A673 (cell line): Measurements from ENCODE around the gene POF1B. TPM values are rescaled to one million over a fixed set of nuclear protein-coding genes. Genes with fewer than 3 reads are reported as not detected.

Experiments
- Bru-seq: library from RNA; stranded (reverse); fragments of 400-500 nt; gene quantifications from one replicate; lab custom pipeline; 2021; lab: Mats Ljungman, UMichigan
- BruChase-seq, 2 experiments: library from RNA; stranded (reverse); fragments of 400-500 nt; gene quantifications; one replicate each; lab custom pipeline; 2021; lab: Mats Ljungman, UMichigan
- BruUV-seq: library from RNA; stranded (reverse); fragments of 400-500 nt; replicated peaks from 2 replicates; lab custom pipeline; 2021; lab: Mats Ljungman, UMichigan
- CTCF ChIA-PET: fragments of 300-600 bp; sonication (Branson Sonifier 250); formaldehyde crosslinking; loops from one replicate; lab custom pipeline; 2022; ENCODE audit warnings: antibody characterized with exemption; lab: Charles Lee
- POLR2A ChIA-PET: fragments of 300-600 bp; sonication (Branson Sonifier 250); formaldehyde crosslinking; loops from one replicate; lab custom pipeline; 2022; ENCODE audit warnings: antibody characterized with exemption; ENCODE audit not compliant: low non-redundant PET; lab: Charles Lee
- DNase-seq: peaks from one replicate; pipeline ENCODE4 v3.0.0-alpha.2; 2015; ENCODE audit warnings: low spot score
- H3K27ac ChIP-seq: fragments of 200-600 bp; sonication (generic); 2 replicates; pipeline ENCODE4 v1.5.1; 2016; ENCODE audit warnings: mixed run types, low read depth, mild to moderate bottlenecking, mixed read lengths, antibody characterized with exemption, low read length; ENCODE audit not compliant: poor library complexity, severe bottlenecking
- H3K27me3 ChIP-seq: fragments of 200-600 bp; sonication (generic); replicated peaks from 2 replicates; pipeline ENCODE4 v1.6.1; 2017; ENCODE audit warnings: mixed run types, low read depth, mild to moderate bottlenecking, mixed read lengths, antibody characterized with exemption, low read length; ENCODE audit not compliant: insufficient read depth, poor library complexity
- H3K36me3 ChIP-seq: fragments of 200-600 bp; sonication (generic); 2 replicates; pipeline ENCODE4 v1.6.1; 2016; ENCODE audit warnings: mixed run types, mild to moderate bottlenecking, mixed read lengths, antibody characterized with exemption, low read length; ENCODE audit not compliant: insufficient read depth, poor library complexity, severe bottlenecking
- H3K4me1 ChIP-seq: fragments of 200-600 bp; sonication (generic); 2 replicates; pipeline ENCODE4 v1.6.1; 2017; ENCODE audit warnings: mixed run types, mild to moderate bottlenecking, mixed read lengths, antibody characterized with exemption, low read length; ENCODE audit not compliant: insufficient read depth, poor library complexity, severe bottlenecking
- H3K4me3 ChIP-seq: fragments of 200-600 bp; sonication (generic); 2 replicates; pipeline ENCODE4 v1.5.1; 2016; ENCODE audit warnings: low read depth, mixed run types, mild to moderate bottlenecking, mixed read lengths, low read length; ENCODE audit not compliant: poor library complexity, severe bottlenecking
- H3K9me3 ChIP-seq: fragments of 200-600 bp; sonication (generic); 2 replicates; pipeline ENCODE4 v1.6.1; 2016; ENCODE audit warnings: mixed run types, low read depth, mild to moderate bottlenecking, mixed read lengths, antibody characterized with exemption, low read length; ENCODE audit not compliant: poor library complexity, severe bottlenecking
- EZH2 ChIP-seq: fragments of 200-600 bp; sonication (generic); IDR thresholded peaks from 2 replicates; pipeline ENCODE4 v1.6.1; 2017; ENCODE audit warnings: borderline replicate concordance, low read depth, mild to moderate bottlenecking, mixed read lengths, antibody characterized with exemption, low read length; ENCODE audit not compliant: poor library complexity, severe bottlenecking
- intact Hi-C: fragments of 100-400 bp; cut with micrococcal nuclease; formaldehyde crosslinking; loops from one replicate; pipeline ENCODE4 v1.10.0; 2022; ENCODE audit not compliant: unreplicated experiment
- long read RNA-seq: library from polyadenylated mRNA; stranded (forward); transcript quantifications from one replicate; pipeline ENCODE4 v2.0.0, GENCODE V29; 2022
- total RNA-seq: library from RNA; stranded (reverse); gene quantifications from 2 replicates; pipeline ENCODE4 v1.2.3, GENCODE V29; 2021
- TF ChIP-seq, protein P1 (sequence below): fragments of 300-800, 200-600 bp; sonication (generic); conservative IDR thresholded peaks from 2 replicates; pipeline ENCODE4 v1.5.1; 2017; ENCODE audit warnings: low read depth, mild to moderate bottlenecking, antibody characterized with exemption, low read length, moderate library complexity, mixed read lengths

Gene POF1B, protein sequence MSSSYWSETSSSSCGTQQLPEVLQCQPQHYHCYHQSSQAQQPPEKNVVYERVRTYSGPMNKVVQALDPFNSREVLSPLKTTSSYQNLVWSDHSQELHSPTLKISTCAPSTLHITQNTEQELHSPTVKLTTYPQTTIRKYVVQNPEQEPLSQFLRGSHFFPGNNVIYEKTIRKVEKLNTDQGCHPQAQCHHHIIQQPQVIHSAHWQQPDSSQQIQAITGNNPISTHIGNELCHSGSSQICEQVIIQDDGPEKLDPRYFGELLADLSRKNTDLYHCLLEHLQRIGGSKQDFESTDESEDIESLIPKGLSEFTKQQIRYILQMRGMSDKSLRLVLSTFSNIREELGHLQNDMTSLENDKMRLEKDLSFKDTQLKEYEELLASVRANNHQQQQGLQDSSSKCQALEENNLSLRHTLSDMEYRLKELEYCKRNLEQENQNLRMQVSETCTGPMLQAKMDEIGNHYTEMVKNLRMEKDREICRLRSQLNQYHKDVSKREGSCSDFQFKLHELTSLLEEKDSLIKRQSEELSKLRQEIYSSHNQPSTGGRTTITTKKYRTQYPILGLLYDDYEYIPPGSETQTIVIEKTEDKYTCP
- total RNA-seq (not detected in 2 replicates), Bru-seq, nascent RNA (percentile 1 among the genes with signal in this experiment), BruChase-seq, experiment 1, labeled RNA remaining after a 2-hour chase (percentile 3 among the genes with signal in this experiment), BruChase-seq, experiment 2, labeled RNA remaining after a 6-hour chase (percentile 4 among the genes with signal in this experiment)
- long read RNA-seq: 0 reads

DNA sequence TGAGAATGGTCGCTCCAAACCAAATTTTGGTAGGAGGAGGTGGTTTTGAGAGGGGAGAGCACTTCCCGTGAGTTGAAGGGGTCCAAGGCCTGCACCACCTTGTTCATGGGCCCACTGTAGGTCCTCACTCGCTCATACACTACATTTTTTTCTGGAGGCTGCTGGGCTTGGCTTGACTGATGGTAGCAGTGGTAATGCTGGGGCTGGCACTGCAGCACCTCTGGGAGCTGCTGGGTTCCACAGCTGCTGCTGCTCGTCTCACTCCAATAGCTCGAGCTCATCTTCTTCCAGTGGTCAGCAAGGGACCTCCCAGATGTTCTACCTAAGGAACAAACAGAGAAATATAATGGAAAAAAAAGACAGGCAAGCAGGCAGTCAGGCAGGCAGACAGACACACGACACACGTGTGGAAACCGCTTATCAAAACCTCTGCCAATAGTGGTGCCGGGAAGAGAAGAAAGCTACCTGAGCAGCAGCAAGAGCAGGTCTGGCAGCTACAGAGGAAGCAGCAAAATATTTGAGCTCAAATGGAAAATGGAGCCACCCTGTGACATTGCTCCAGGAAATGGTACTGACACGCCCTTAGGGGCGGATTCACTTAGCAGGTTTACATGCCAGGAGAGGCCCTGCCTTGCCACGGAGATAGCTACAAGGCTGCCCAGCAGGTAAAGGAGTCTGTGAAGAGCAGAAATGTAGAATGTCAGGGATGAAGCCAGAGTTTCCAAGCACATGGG, at the start of gene POF1B:
Gene POF1B, minus strand, starts transcription at position 492 of the 734 bp plus-strand sequence. Its CDS starts 211 bp downstream, at position 281.
- no peak within 1 kb of the TSS for H3K27ac ChIP-seq
- ChIA-PET CTCF (no interaction called here), POLR2A (no interaction called here)
- H3K4me1 ChIP-seq: no peaks in the 10 kb centered on the region
- H3K27me3 ChIP-seq: no peaks in the 10 kb centered on the region
- intact Hi-C loops: no loop called here
- no peak for TF ChIP-seq EZH2
- TF ChIP-seq, protein P1, sequence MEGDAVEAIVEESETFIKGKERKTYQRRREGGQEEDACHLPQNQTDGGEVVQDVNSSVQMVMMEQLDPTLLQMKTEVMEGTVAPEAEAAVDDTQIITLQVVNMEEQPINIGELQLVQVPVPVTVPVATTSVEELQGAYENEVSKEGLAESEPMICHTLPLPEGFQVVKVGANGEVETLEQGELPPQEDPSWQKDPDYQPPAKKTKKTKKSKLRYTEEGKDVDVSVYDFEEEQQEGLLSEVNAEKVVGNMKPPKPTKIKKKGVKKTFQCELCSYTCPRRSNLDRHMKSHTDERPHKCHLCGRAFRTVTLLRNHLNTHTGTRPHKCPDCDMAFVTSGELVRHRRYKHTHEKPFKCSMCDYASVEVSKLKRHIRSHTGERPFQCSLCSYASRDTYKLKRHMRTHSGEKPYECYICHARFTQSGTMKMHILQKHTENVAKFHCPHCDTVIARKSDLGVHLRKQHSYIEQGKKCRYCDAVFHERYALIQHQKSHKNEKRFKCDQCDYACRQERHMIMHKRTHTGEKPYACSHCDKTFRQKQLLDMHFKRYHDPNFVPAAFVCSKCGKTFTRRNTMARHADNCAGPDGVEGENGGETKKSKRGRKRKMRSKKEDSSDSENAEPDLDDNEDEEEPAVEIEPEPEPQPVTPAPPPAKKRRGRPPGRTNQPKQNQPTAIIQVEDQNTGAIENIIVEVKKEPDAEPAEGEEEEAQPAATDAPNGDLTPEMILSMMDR: no peak
- BruUV-seq: no TSS peak
- no peaks in the 10 kb centered on the region for H3K9me3 ChIP-seq
- H3K4me3 ChIP-seq: no peak within 1 kb of the TSS
- no peak for DNase-seq
- H3K36me3 ChIP-seq: no peaks in the 10 kb centered on the region

DNA sequence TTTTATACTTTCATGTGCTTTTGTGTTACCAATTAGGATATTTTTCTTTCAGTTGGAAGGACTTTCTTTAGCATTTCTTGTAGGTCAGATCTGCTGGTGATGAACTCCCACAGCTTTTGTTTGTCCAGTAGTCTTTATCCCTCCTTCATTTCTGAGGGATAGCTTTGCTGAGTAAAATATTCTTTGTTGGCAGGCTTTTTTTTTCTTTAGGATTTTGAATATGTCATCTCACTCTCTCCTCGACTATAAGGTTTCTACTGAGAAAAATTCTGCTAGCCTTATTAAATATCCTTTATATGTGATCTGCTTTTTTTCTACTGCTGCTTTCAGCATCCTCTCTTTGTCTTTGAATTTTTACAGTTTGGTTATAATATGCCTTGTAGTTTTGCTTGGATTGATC, 49.6 kb upstream of the POF1B start:
- intact Hi-C loops: no loop called here
- no peak overlapping the region for H3K27ac ChIP-seq
- no peaks in the 10 kb centered on the region for H3K4me1 ChIP-seq
- no peak for DNase-seq
- CTCF ChIA-PET: no interaction called here
- H3K27me3 ChIP-seq: no peaks in the 10 kb centered on the region
- no TSS peak for BruUV-seq
- no peak for TF ChIP-seq EZH2
- TF ChIP-seq, protein P1: no peak
- no peaks in the 10 kb centered on the region for H3K9me3 ChIP-seq
- POLR2A ChIA-PET: no interaction called here
- H3K36me3 ChIP-seq: no peaks in the 10 kb centered on the region
- H3K4me3 ChIP-seq: no peak overlapping the region

DNA sequence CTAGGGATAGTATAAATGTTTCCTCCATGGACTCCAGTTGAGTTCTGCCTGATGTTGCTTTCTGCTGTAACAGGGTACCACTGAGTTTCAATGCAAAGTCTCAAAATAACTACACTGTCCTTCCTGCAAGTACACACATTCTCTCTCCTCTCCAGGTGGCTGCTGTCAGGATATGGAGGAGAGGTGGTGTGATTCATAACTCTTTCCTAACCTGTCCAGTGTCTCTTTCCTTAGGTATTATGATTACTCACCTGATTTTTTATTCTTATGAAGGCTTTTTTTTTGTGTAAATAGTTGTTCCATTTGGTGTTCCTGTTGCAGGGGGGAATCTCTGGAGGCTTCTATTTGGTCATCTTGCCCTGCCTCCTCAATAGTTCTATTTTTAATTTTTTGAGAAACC, 39.8 kb upstream of the POF1B start:
- Histone ChIP-seq H3K36me3 (no peaks in the 10 kb centered on the region), H3K27ac (no peak overlapping the region), H3K27me3 (no peaks in the 10 kb centered on the region), H3K9me3 (no peaks in the 10 kb centered on the region), H3K4me1 (no peaks in the 10 kb centered on the region), H3K4me3 (no peak overlapping the region)
- TF ChIP-seq, protein P1: no peak
- TF ChIP-seq EZH2: no peak
- DNase-seq: no peak
- intact Hi-C loops: no loop called here
- CTCF ChIA-PET: no interaction called here
- no TSS peak for BruUV-seq
- POLR2A ChIA-PET: no interaction called here
